ENCODE data around the gene PPP5C. TPM values are rescaled to one million over a fixed set of nuclear protein-coding genes. Genes with fewer than 3 reads are reported as not detected.

PPP5C gene
- total RNA-seq, 1 donor from 2014 or later: 86.4 TPM

DNA sequence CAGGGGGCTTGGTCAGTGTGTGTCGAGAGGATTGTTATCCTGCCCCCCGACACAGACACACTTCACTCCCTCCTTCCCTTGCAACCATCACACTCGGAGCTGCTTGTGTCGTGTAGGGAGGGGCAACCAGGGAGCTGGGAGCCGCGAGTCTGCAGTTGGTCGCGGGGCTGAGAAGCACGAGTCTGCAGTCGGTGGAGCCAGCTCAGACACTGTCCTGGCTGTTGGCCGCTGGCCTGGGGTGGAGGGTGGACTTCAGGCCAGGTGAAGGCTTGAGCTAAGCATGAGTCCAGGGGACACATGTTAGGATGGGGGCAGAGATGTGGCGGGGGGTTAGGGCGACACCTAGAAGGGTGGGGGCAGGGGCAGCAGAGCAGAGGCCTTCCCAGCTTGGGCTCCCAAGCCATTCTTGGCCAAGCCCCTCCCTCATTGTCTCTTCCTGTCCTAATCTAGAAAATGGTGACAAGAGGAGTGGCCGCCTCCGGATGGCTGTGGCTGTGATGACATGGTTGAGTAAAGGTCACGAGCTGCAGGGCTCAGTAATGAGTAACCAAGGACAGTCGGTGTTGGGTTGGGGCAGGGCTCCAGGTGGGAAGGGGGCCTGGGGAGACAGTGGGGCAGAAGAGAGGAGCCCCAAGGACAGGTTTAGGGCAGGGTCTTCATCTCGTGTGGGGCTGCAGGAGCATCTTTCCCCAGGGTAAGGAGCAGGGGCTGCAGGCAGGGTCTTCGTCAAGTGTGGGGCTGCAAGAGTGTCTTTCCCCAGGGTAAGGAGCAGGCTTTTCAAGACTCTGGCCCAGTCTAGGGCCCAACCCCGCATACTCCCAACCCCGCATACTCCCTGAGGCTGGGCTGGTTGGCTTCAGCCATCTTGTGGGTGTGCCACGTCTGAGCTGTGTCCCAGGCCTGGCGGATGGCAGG lies 8.6 kb downstream of the PPP5C start:
- no peak overlapping the region for H3K27ac Mint-ChIP-seq
- no peaks in the 10 kb centered on the region for H3K9me3 Mint-ChIP-seq
- TF ChIP-seq, protein P1, sequence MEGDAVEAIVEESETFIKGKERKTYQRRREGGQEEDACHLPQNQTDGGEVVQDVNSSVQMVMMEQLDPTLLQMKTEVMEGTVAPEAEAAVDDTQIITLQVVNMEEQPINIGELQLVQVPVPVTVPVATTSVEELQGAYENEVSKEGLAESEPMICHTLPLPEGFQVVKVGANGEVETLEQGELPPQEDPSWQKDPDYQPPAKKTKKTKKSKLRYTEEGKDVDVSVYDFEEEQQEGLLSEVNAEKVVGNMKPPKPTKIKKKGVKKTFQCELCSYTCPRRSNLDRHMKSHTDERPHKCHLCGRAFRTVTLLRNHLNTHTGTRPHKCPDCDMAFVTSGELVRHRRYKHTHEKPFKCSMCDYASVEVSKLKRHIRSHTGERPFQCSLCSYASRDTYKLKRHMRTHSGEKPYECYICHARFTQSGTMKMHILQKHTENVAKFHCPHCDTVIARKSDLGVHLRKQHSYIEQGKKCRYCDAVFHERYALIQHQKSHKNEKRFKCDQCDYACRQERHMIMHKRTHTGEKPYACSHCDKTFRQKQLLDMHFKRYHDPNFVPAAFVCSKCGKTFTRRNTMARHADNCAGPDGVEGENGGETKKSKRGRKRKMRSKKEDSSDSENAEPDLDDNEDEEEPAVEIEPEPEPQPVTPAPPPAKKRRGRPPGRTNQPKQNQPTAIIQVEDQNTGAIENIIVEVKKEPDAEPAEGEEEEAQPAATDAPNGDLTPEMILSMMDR (IDR thresholded peaks at IDR 0.05; ENCODE audit: unreplicated experiment): no peak
- no peak for DNase-seq (ENCODE audit: low spot score in 2 of 2, unreplicated experiment in 2 of 2)
- no peaks in the 10 kb centered on the region for H3K27me3 Mint-ChIP-seq (ENCODE audit: low read depth)
- H3K4me3 Mint-ChIP-seq: no peak overlapping the region
- H3K4me1 Mint-ChIP-seq: peaks cover 7% of the 10 kb centered on the region
- peaks cover 6% of the 10 kb centered on the region for H3K36me3 Mint-ChIP-seq

DNA sequence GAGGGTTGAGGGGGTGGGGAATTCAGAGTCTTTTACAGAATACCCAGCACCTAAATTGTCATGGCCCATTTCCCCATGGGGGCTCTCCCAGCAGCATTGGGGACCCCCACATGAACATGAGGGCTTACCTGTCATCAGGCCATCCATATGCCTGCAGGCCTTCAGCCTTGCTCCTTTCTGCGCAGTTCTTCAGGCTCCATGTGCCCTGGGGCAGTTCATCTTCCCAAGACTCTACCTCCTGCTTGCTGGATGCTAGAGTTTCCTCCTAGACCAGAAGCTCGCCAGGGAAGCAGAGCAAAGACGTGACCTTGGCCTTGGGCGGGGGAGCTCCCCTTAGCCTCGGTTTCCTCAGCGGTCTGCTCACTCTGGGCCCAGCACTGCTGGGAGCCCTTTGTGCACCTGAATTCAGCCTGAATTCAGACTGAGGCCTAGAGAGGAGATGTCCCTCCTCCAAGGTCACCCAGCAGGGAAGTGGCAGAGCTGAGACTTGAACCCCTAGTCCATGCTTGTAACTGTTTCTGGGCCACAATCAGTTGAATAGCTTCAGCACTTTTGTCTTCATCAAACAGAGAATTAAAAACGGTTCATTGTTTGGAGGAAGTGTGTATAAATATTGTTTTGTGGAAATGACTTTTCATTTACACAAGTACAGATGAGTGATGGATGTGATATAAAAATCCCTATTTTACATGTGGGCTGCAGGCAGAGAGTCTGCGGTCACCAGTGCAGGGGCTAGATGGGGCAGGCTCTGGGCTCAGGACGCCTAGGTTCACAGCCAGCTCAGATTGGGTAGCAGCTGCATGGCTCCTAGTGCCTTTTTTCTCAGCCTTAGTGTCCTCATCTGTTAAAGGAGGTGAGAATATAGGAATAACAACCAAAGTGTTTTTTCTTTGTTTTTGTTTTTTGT lies 9.5 kb downstream of the PPP5C start:
- H3K4me3 Mint-ChIP-seq: no peak overlapping the region
- TF ChIP-seq, protein P1 (IDR thresholded peaks at IDR 0.05; ENCODE audit: unreplicated experiment): no peak
- no peak overlapping the region for H3K27ac Mint-ChIP-seq
- H3K27me3 Mint-ChIP-seq (ENCODE audit: low read depth): no peaks in the 10 kb centered on the region
- DNase-seq (ENCODE audit: low spot score in 2 of 2, unreplicated experiment in 2 of 2): no peak
- no peaks in the 10 kb centered on the region for H3K9me3 Mint-ChIP-seq
- peaks cover 2% of the 10 kb centered on the region for H3K4me1 Mint-ChIP-seq
- peaks cover 6% of the 10 kb centered on the region for H3K36me3 Mint-ChIP-seq

DNA sequence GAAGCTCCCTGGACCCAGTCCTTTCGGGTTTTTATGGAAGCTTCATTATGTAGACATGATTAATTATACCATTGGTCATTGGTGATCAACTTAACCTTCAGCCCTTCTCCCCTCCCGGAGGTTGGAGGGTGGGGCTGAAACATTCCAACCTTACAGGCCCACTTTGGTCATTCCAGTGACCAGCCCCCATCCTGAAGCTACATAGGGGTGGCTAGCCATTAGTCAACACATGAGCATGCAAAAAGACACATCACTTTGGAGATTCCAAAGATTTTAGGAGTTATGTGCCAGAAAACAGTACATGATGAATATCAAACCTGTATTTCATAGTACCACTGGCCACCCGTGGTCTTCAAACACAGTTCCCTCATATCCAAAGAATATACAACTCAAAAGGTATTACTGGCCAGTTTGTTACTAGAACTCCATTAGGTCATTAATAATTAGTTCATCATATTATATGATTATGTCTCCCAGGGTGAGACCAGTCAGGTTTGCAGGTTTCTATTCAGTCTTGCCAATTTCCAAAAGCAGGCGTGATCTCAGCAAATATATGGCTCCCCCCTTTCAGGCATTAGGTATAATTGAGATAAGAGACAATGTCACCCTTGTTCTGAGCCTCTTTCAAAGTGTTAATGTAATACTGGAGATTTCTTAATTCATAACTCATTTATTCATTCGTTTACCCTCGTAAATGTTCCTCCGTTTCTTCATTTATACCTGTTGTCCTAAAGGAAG lies 11.1 kb downstream of the PPP5C start:
- DNase-seq (ENCODE audit: low spot score in 2 of 2, unreplicated experiment in 2 of 2): no peak
- Mint-ChIP-seq H3K9me3 (no peaks in the 10 kb centered on the region), H3K27ac (no peak overlapping the region), H3K36me3 (peaks cover 8% of the 10 kb centered on the region), H3K4me3 (no peak overlapping the region), H3K27me3 (ENCODE audit: low read depth) (no peaks in the 10 kb centered on the region), H3K4me1 (no peaks in the 10 kb centered on the region)
- TF ChIP-seq, protein P1 (IDR thresholded peaks at IDR 0.05; ENCODE audit: unreplicated experiment): no peak

DNA sequence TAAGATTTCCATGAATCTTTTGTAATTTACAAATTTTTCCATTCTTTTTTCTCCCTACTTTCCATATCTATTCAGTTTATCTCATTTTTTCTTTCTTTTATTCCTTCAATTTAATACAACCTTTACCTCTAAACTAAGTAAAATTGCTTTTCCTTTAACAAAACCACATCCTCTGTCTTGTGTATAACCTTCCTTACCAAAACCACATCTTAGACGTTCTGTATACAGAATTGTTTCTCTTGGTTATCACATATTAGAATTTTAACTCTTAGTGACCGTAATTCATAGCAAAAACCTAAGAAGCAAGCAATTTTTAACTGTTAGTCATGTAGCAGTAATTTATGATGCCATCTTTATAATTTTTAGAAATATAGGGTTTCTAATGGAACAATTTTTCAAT lies 15.0 kb downstream of the PPP5C start:
- Mint-ChIP-seq H3K27ac (peak overlapping the region; percentile 8), H3K4me1 (no peaks in the 10 kb centered on the region), H3K27me3 (ENCODE audit: low read depth) (no peaks in the 10 kb centered on the region), H3K36me3 (peaks cover 24% of the 10 kb centered on the region), H3K9me3 (no peaks in the 10 kb centered on the region), H3K4me3 (no peak overlapping the region)
- no peak for DNase-seq (ENCODE audit: low spot score in 2 of 2, unreplicated experiment in 2 of 2)
- TF ChIP-seq, protein P1 (IDR thresholded peaks at IDR 0.05; ENCODE audit: unreplicated experiment): no peak

DNA sequence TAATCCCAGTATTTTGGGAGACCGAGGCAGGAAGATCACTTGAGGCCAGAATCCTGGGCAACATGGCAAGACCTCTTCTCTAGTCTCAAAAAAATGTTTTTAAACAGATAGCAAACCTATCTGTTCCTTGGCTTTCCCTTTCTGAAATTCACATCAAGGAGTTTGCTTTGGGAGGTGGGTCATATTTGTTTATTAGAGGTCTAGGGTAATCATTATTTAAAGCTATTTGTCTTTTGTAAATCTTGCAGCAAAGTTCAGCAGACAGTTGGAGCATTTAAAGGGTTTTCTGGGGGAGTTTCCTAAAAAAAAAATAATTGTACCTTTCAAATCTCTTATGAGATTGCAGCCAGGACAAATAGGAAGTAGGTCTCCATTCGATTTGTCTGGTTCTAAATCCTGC lies 17.5 kb downstream of the PPP5C start:
- H3K4me3 Mint-ChIP-seq: no peak overlapping the region
- TF ChIP-seq, protein P1 (IDR thresholded peaks at IDR 0.05; ENCODE audit: unreplicated experiment): no peak
- peaks cover 23% of the 10 kb centered on the region for H3K36me3 Mint-ChIP-seq
- H3K27ac Mint-ChIP-seq: no peak overlapping the region
- H3K4me1 Mint-ChIP-seq: no peaks in the 10 kb centered on the region
- no peaks in the 10 kb centered on the region for H3K27me3 Mint-ChIP-seq (ENCODE audit: low read depth)
- no peaks in the 10 kb centered on the region for H3K9me3 Mint-ChIP-seq
- no peak for DNase-seq (ENCODE audit: low spot score in 2 of 2, unreplicated experiment in 2 of 2)

Data from mesothelial cell of epicardium (in vitro differentiated cells).